Esophagus squamous epithelium (tissue), 4 donors: ENCODE measurements around the gene SPSB1.
A peak's percentile ranks its signal among the peaks of the same experiment; 100 is the strongest.

ENCODE experiments used
- CTCF ChIP-seq, 6 experiments: fragments of 450-650 bp in 4 of 6; fragments of 200-600 bp in 2 of 6; sonication (generic) in 2 of 6; IDR thresholded peaks; one replicate each; pipeline ENCODE4 v1.5.1; 2016 to 2019; ENCODE audit warnings: antibody characterized with exemption in 6 of 6, mild to moderate bottlenecking in 4 of 6, moderate library complexity in 4 of 6
- POLR2A ChIP-seq, 4 donors: fragments of 450-650 bp; IDR thresholded peaks; one replicate each; pipeline ENCODE4 v1.6.1; 2017; ENCODE audit warnings: antibody characterized with exemption in 4 of 4, mild to moderate bottlenecking in 4 of 4, moderate library complexity in 3 of 4

DNA sequence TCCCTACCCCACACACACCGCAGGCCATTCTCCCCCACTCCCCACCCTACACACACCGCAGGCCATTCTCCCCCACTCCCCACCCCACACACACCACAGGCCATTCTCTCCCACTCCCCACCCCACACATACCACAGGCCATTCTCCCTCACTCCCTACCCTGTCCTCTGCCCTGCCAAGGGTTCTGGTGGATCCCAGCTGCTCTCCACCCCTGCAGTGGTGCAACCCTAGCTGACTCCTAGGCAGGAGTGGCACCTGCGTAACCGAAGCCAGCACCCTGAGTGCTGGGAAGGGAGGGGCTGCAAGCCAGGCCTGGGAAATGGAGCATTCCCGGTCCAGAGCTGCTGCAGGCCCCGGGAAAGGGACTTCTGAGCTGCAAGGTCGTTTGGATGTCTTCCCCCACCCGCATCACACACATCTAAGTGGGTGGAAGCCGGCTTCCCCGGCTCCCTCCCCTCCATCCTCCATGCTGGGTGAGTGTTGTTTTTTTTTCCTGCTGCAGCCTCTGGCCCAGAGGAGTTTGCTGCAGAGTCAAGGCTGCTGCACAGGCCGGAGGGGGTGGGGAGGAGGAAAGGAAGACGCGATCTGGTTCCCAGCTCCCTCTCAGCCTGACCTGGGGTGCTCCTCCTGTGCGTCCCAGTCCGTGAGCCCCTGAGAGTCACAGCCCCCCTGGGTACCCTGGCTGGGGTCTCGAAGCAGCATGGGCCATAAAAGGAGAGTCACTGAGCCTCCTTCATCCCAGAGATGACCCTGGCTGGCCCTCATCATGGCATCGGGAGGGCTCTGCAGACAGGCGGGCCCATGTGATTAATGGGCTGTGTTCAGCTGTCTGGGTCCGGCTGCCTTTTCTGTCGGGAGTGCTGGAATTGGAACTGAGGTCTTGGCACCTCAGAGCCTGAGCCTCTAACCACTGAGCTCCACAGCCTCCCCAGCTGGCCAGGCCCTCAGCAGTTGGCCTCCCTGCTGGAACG is 42.0 kb upstream of the SPSB1 start:
- TF ChIP-seq CTCF (IDR thresholded peaks at IDR 0.05) (no peak), POLR2A (IDR thresholded peaks at IDR 0.05) (peak in 1 of 4 donors; percentile 26)
